Non-pigmented ciliary epithelial cell (primary cell): ENCODE results near the gene HNRNPH1.

Experiments
- DNase-seq: peaks from one replicate; pipeline ENCODE4 v3.0.0-alpha.2; 2010; ENCODE audit warnings: low read depth

HNRNPH1 gene

DNA sequence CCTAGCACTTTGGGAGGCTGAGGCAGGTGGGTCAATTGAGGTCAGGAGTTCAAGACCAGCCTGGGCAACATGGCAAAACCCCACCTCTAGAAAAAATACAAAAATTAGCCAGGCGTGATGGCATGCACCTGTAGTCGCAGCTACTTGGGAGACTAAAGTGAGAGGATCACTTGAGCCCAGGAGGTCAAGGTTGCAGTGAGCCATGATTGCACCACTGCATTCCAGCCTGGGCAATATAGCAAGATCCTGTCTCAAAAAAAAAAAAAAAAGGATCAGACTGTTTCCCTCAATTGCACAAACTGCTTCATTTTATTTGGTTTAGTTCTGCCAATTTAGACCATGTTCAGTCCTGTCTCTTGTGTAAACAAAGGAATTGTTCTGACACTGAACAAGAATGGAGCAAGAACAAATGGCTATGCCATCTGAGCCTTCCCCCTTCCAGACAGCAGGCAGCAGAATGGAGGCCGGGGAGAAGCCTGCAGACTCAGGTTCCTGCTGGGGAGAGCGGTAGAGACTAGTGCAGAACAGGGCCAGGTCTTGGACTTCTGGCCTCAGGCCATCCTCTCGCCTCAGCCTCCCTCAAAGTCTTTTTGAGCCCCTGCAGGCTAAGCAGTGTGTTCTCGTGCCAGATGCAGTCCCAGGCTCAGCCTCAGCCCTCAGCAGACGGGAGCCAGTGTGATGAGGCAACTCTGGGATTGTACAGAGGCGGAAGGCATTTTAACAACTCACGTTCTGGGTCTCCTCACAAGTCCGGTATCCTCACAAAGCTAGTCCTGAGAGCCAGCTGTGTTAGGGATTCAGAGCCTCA is 18.2 kb downstream of the HNRNPH1 start:
- DNase-seq = no peak

DNA sequence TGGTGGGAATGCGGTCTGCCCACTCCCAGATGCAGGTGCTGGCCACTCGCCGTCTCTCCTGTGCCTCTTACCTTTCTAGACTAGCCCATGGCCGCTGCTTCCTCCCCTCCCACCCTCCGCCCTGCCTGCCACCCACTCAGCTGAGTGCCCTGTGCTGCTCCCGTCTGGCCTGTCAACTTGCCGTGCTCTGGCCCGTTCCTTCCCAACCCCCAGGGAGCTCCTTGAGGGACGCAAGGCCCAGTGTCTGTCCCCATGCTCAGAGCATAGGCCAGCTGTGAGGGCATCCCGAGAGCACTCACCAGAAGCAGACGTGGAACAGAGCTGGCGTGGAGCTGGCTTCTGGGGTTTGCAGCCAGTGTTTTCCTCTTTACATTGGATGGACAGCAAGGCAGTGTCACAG is 20.2 kb downstream of the HNRNPH1 start:
- no peak for DNase-seq

DNA sequence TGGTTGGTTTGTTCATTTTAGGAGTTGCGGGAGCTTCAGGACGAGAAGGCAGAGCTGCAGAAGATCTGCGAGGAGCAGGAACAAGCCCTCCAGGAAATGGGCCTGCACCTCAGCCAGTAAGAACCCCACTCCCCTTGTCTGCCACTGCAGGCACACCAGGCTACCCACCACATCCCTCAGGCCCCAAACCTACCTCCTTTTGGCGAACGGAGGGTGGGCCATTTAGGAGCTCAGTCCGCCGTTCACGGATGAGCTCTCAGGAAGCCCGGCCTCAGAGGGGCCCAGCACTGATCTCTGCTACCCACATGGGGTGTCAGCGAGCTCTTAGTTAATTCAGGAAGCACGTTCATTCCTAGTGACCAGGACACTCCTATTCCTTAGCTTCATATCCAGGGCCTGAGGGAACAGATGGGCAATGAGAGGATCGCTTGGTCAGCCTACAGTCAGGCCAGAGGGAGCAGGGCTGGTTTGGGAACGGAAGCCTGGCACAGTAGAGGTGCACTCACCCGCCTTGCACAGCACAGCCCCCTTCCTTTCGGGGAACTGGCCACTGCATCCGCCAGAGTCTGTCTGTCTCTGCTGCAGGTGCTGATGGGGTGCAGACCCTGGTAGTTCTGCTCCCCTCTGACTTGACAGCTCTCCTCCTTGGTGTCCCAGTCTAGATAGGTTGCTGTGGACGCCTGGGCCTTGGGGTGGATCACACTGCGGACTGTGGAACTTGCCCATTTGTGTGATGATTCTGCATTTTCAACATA is 21.4 kb downstream of the HNRNPH1 start:
- DNase-seq = no peak

DNA sequence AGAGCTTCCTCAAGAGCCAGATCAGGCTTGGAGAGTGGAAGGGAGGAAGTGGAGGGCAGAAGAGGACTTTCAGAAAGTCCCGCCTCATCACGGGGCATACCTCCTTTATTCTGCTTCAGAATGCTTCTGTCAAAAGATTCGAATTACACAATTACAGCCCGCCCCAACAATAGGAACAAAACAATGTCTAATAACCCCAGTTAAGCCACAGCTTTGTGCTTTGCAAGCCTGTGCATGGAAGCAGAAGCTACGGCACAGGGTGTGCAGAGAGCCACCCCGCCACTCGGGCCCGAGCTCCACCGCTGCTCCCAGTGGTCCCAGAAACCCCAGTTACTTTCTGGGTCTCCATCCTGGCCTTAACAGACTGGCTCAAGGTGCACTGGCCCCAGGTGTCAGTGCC is 23.5 kb downstream of the HNRNPH1 start:
- no peak for DNase-seq

GRCh38 chr5:179599566-179599965 is 23.9 kb downstream of the HNRNPH1 start:
- DNase-seq = no peak

- DNase-seq = no peak
These were observed 24.4 kb downstream of the HNRNPH1 start for GRCh38 chr5:179599100-179599499.

DNA sequence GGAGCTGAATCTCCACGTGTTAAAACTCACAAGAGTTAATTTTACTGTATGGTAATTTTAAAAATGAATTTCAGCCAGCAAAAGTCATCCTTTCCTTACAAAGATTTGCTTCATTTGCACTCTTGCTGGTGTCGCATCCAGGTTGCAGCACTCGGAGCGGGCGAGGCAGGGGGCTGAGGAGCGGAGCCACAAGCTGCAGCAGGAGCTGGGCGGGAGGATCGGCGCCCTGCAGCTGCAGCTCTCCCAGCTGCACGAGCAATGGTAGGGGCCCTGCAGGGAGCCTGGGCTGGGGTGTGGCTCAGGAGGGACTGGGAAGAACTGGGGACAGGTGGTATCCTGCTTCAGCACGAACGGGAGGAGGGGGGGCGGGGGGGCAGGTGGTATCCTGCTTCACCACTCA is 27.1 kb downstream of the HNRNPH1 start:
- no peak for DNase-seq

- DNase-seq = peak; percentile 45
These were observed 27.6 kb downstream of the HNRNPH1 start for GRCh38 chr5:179595916-179596315.

GRCh38 chr5:179588166-179588565 is 35.3 kb downstream of the HNRNPH1 start:
- DNase-seq = no peak

GRCh38 chr5:179585941-179586401 is 37.5 kb downstream of the HNRNPH1 start:
- DNase-seq = no peak

DNA sequence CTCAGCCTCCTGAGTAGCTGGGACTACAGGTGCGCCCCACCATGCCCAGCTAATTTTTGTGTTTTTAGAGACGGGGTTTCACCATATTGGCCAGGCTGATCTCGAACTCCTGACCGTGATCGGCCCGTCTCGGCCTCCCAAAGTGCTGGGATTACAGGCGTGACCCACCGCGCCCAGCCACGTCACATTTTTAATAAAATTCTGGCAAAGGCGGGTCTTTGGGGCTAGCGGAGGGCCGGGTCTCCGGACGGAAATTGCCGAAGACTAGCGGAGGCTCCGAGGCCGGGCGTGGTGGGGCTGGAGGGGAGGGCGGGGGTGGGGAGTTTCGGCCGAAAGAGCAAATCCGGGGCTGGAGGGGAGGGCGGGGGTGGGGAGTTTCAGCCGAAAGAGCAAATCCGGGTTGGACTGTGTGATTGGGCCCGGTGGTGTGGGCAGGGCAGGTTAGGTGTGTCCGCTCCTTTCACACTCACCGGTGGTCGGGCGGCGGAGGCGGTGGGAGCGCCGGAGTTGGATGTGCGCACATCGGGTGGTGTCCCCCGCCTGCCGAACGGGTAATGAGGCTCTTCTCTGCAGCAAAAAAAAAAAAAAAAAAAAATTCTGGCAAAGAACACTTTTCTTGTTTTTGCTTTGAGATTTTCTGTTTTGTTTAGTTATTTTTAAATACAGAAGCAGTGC is 46.0 kb downstream of the HNRNPH1 start:
- DNase-seq = no peak

- DNase-seq = no peak
These were observed 51.1 kb downstream of the HNRNPH1 start for GRCh38 chr5:179572386-179572785.

- DNase-seq = no peak
These were observed 54.8 kb downstream of the HNRNPH1 start for GRCh38 chr5:179568721-179569120.

GRCh38 chr5:179564526-179564925 is 58.9 kb downstream of the HNRNPH1 start:
- DNase-seq = no peak
